Measurements from ENCODE around the gene LARGE1. TPM values are rescaled to one million over a fixed set of nuclear protein-coding genes. Genes with fewer than 3 reads are reported as not detected.
A peak's percentile ranks its signal among the peaks of the same experiment; 100 is the strongest.

The LARGE1 gene
- total and polyA plus RNA-seq, 2 of the 8 experiments (the other 6 are each of a cell fraction or from before 2014, with no cell fraction given), result 43.7 to 83.0 TPM

DNA sequence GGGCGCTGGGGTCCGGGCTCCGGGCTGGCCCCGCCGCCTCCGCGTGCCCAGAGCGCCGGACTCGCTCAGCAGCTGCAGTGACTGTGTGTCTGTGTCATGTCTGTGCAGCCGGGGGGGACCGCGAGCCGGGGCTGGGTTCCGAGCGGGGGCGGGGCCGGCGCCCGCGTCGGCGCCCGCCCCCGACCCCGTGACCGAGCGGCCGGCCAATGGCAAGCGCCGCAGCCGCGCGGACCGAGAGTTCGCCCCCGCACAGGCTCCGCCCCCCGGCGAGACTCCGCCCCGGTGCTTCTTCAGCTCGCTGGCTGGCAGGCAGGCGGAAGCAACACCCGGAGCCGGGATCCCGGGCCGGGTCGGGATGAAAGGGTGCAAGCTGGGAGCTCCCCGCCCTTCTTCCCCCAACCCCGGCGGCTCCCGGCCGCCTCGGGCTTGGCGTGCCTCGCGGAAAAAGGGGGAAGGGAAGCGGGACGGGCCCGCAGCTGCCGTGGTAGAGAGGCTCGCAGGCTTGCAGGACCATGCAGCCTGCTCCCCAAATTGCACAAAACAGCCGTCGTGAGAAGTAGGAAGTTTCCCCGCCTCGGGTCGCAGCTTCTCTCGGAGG is 750 bp upstream of the LARGE1 start (continued):
- TF ChIP-seq RNF2 (IDR thresholded peaks at IDR 0.05; ENCODE audit: borderline replicate concordance, low read depth, low read length, missing control alignments, poor library complexity, severe bottlenecking), result no peak
- no peak for TF ChIP-seq PHF8 (conservative IDR thresholded peaks at IDR 0.05; ENCODE audit: low read depth, low read length)
- TF ChIP-seq FOSL1 (IDR thresholded peaks at IDR 0.05; ENCODE audit: insufficient read depth, low read depth, low read length), result 0 out of 2 replicates have a peak, but pooled peaks have one; percentile 0
- TF ChIP-seq TAF7 (optimal IDR thresholded peaks at IDR 0.05; ENCODE audit: borderline replicate concordance, low read depth, low read length), result peak; percentile 93
- TF ChIP-seq JUND (IDR thresholded peaks at IDR 0.05; ENCODE audit: low read length), result 0 out of 2 replicates have a peak, but pooled peaks have one; percentile 27
- no peak for TF ChIP-seq RAD21 (IDR thresholded peaks at IDR 0.05 in 1 of 2, conservative IDR thresholded peaks at IDR 0.05 in 1 of 2; ENCODE audit: low read depth in 2 of 2, low read length in 2 of 2)
- TF ChIP-seq CHD2 (IDR thresholded peaks at IDR 0.05; ENCODE audit: low read length), result no peak
- TF ChIP-seq EGR1 (IDR thresholded peaks at IDR 0.05; ENCODE audit: borderline replicate concordance, low read depth, low read length), result peak; percentile 99
- no peak for TF ChIP-seq ASH2L (IDR thresholded peaks at IDR 0.05; ENCODE audit: low read length)
- peak; percentile 77; the same call in 1 of the 2 replicates for TF ChIP-seq POLR2AphosphoS5 (IDR thresholded peaks at IDR 0.05; ENCODE audit: low read depth, low read length)
- TF ChIP-seq, protein P1, sequence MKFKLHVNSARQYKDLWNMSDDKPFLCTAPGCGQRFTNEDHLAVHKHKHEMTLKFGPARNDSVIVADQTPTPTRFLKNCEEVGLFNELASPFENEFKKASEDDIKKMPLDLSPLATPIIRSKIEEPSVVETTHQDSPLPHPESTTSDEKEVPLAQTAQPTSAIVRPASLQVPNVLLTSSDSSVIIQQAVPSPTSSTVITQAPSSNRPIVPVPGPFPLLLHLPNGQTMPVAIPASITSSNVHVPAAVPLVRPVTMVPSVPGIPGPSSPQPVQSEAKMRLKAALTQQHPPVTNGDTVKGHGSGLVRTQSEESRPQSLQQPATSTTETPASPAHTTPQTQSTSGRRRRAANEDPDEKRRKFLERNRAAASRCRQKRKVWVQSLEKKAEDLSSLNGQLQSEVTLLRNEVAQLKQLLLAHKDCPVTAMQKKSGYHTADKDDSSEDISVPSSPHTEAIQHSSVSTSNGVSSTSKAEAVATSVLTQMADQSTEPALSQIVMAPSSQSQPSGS (IDR thresholded peaks at IDR 0.05; ENCODE audit: low read length), result no peak
- no peak for TF ChIP-seq SP4 (IDR thresholded peaks at IDR 0.05; ENCODE audit: low read length)
- no peak for TF ChIP-seq HDAC6 (IDR thresholded peaks at IDR 0.05; ENCODE audit: low read depth, low read length)
- TF ChIP-seq EZH2 (IDR thresholded peaks at IDR 0.05; ENCODE audit: low read depth, low read length, severe bottlenecking), result no peak
- TF ChIP-seq TBP (IDR thresholded peaks at IDR 0.05; ENCODE audit: low read depth, low read length), result peak; percentile 83; the same call in 1 of the 2 replicates
- TF ChIP-seq SUZ12 (IDR thresholded peaks at IDR 0.05; ENCODE audit: low read length), result no peak
- TF ChIP-seq BACH1 (IDR thresholded peaks at IDR 0.05; ENCODE audit: low read length), result peak; percentile 14; the same call in 1 of the 2 replicates
- no peak; the same call in 1 of the 2 replicates for TF ChIP-seq RFX5 (IDR thresholded peaks at IDR 0.05; ENCODE audit: borderline replicate concordance, low read depth, low read length)
- TF ChIP-seq KDM4A (IDR thresholded peaks at IDR 0.05; ENCODE audit: low read depth, low read length, severe bottlenecking), result peak; percentile 96
- peak; percentile 91 for TF ChIP-seq SP1 (IDR thresholded peaks at IDR 0.05; ENCODE audit: low read depth, low read length)
